ENCODE measurements around the gene ASTN2.
"Not testable (repeated sequence)": the region's sequence is repeated elsewhere in the genome, so short reads cannot be mapped to it uniquely, and the experiment has no call there.

ASTN2 gene

DNA sequence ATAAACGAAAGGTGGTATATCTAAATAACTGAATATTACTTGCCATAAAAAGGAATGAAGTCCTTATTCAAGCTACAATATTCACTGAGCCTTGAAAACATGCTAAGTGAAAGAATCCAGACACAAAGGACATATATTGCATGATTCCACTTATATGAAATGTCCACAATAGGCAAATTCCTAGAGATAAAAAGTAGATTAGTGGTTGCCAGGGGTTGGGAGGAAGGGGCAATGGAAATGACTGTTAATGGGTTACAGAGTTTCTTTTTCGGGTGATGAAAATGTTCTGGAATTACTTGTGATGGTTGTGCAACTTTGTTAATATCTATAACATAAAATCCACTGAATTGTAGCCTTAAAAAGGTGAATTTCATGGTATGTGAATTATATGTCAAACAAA lies 954.8 kb downstream of the ASTN2 start:
- Histone ChIP-seq H3K9ac (ENCODE audit: low read length) (no peak overlapping the region), H3K4me1 (ENCODE audit: control insufficient read depth, insufficient read depth, low read length) (peaks cover 7% of the 10 kb centered on the region; the same call in 1 of the 2 replicates), H3K27ac (ENCODE audit: low read depth, low read length) (no peak overlapping the region), H3K36me3 (ENCODE audit: control insufficient read depth, insufficient read depth, low read length) (no peaks in the 10 kb centered on the region), H3K27me3 (ENCODE audit: control insufficient read depth, insufficient read depth, low read length) (no peaks in the 10 kb centered on the region), H3K4me3 (ENCODE audit: low read depth, low read length) (no peak overlapping the region), H3K9me3 (ENCODE audit: control insufficient read depth, insufficient read depth, low read depth, low read length) (peaks cover 10% of the 10 kb centered on the region)

DNA sequence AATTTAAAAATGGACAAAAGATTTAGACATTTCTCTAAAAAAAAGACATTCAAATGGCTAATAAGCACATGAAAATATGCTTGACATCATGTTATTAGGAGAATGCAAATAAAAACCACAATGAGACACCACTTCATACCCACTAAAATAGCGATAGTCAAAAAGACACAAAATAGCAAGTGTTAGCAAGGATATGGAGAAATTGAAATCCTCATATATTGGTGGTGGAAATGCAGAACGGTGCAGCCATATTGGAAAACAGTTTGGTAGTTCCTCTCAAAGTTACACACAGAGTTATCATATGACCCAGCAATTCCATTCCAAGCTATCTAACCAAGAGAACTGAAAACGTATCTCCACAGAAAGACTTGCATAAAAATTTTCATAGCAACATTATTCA lies 955.3 kb downstream of the ASTN2 start:
- Histone ChIP-seq H3K27ac (ENCODE audit: low read depth, low read length) (no peak overlapping the region), H3K36me3 (ENCODE audit: control insufficient read depth, insufficient read depth, low read length) (no peaks in the 10 kb centered on the region), H3K4me3 (ENCODE audit: low read depth, low read length) (no peak overlapping the region), H3K27me3 (ENCODE audit: control insufficient read depth, insufficient read depth, low read length) (no peaks in the 10 kb centered on the region), H3K4me1 (ENCODE audit: control insufficient read depth, insufficient read depth, low read length) (peaks cover 4% of the 10 kb centered on the region; the same call in 1 of the 2 replicates), H3K9ac (ENCODE audit: low read length) (no peak overlapping the region), H3K9me3 (ENCODE audit: control insufficient read depth, insufficient read depth, low read depth, low read length) (peaks cover 10% of the 10 kb centered on the region)

DNA sequence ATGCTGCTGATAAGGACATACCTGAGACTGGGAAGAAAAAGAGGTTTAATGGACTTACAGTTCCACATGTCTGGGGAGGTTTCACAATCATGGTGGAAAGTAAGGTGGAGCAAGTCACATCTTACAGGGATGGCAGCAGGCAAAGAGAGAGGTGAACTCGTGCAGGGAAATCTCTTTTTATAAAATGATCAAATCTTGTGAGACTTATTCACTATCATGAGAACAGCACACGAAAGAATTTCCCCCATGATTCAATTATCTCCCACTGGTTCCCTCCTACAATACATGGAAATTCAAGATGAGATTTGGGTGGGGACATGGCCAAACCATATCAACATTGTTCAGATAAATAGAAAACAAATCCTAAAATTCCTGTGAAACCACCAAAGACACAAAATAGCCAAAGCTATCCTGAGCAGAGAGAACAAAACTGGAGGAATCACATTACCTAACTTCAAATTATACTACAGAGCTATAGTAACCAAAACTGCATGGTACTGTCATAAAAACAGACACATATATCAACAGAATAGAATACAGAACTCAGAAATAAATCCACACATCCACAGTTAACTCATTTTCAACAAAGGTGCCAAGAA lies 958.3 kb downstream of the ASTN2 start:
- no peaks in the 10 kb centered on the region for H3K27me3 ChIP-seq (ENCODE audit: control insufficient read depth, insufficient read depth, low read length)
- H3K4me1 ChIP-seq (ENCODE audit: control insufficient read depth, insufficient read depth, low read length), result peaks cover 4% of the 10 kb centered on the region; the same call in 1 of the 2 replicates
- no peak overlapping the region for H3K4me3 ChIP-seq (ENCODE audit: low read depth, low read length)
- peaks cover 10% of the 10 kb centered on the region for H3K9me3 ChIP-seq (ENCODE audit: control insufficient read depth, insufficient read depth, low read depth, low read length)
- H3K36me3 ChIP-seq (ENCODE audit: control insufficient read depth, insufficient read depth, low read length), result no peaks in the 10 kb centered on the region
- no peak overlapping the region for H3K27ac ChIP-seq (ENCODE audit: low read depth, low read length)
- no peak overlapping the region for H3K9ac ChIP-seq (ENCODE audit: low read length)

DNA sequence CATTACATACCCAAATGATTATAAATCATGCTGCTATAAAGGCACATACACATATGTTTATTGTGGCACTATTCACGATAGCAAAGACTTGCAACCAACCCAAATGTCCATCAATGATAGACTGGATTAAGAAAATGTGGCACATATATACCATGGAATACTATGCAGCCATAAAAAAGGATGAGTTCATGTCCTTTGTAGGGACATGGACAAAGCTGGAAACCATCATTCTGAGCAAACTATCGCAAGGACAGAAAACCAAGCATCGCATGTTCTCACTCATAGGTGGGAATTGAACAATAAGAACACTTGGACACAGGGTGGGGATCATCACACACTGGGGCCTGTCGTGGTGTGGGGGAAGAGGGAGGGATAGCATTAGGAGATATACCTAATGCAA lies 960.3 kb downstream of the ASTN2 start:
- not testable (repeated sequence) for H3K27ac ChIP-seq (ENCODE audit: low read depth, low read length); H3K4me3 ChIP-seq (ENCODE audit: low read depth, low read length); H3K36me3 ChIP-seq (ENCODE audit: control insufficient read depth, insufficient read depth, low read length); H3K27me3 ChIP-seq (ENCODE audit: control insufficient read depth, insufficient read depth, low read length); H3K9ac ChIP-seq (ENCODE audit: low read length); H3K4me1 ChIP-seq (ENCODE audit: control insufficient read depth, insufficient read depth, low read length)
- H3K9me3 ChIP-seq (ENCODE audit: control insufficient read depth, insufficient read depth, low read depth, low read length), result peaks cover 10% of the 10 kb centered on the region

GRCh38 chr9:116453785-116454184 lies 961.1 kb downstream of the ASTN2 start:
- no peaks in the 10 kb centered on the region for H3K36me3 ChIP-seq (ENCODE audit: control insufficient read depth, insufficient read depth, low read length)
- no peak overlapping the region for H3K4me3 ChIP-seq (ENCODE audit: low read depth, low read length)
- no peaks in the 10 kb centered on the region for H3K27me3 ChIP-seq (ENCODE audit: control insufficient read depth, insufficient read depth, low read length)
- no peak overlapping the region for H3K9ac ChIP-seq (ENCODE audit: low read length)
- no peak overlapping the region for H3K27ac ChIP-seq (ENCODE audit: low read depth, low read length)
- H3K9me3 ChIP-seq (ENCODE audit: control insufficient read depth, insufficient read depth, low read depth, low read length), result peaks cover 10% of the 10 kb centered on the region
- peaks cover 9% of the 10 kb centered on the region; the same call in 1 of the 2 replicates for H3K4me1 ChIP-seq (ENCODE audit: control insufficient read depth, insufficient read depth, low read length)

DNA sequence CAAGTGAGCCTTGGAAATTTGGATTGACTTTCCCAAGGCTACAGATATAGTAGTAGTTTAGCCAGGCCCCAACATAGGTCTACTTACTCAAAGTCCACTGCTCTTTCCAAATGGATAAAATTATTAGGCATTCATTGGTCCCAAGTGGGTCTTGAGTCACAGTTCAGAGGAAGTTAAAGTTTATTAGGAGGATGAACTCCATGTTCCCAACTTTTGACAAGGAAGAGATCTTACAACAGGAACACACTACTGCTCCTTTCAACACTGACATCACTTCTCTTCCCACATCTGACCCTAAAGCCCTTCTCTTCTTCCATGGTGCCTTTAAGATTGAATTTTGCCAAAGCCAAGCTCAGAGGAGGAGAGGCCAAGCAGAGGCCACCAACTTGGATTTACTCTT lies 962.2 kb downstream of the ASTN2 start:
- peaks cover 9% of the 10 kb centered on the region; the same call in 1 of the 2 replicates for H3K4me1 ChIP-seq (ENCODE audit: control insufficient read depth, insufficient read depth, low read length)
- no peaks in the 10 kb centered on the region for H3K36me3 ChIP-seq (ENCODE audit: control insufficient read depth, insufficient read depth, low read length)
- H3K4me3 ChIP-seq (ENCODE audit: low read depth, low read length), result no peak overlapping the region
- H3K27me3 ChIP-seq (ENCODE audit: control insufficient read depth, insufficient read depth, low read length), result no peaks in the 10 kb centered on the region
- no peak overlapping the region for H3K27ac ChIP-seq (ENCODE audit: low read depth, low read length)
- H3K9me3 ChIP-seq (ENCODE audit: control insufficient read depth, insufficient read depth, low read depth, low read length), result peaks cover 10% of the 10 kb centered on the region
- H3K9ac ChIP-seq (ENCODE audit: low read length), result no peak overlapping the region

DNA sequence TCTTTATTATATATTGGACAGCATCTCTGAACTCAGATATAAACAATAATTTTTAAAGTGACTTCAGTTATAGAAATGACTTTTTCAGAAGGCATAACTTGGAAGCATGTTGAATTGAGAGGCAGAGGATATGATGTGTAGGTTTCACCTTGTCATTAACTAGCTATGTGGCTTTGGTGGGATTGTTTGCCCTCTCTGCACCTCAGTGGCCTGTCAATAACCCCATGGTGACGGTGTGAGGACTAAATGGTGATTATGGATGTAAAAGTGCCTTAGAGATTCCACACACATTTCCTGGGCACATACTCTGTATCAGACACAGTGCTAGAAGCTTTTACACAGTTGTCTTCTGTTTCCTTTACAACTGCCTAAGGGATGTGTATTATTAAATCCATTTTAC lies 962.6 kb downstream of the ASTN2 start:
- Histone ChIP-seq H3K4me3 (ENCODE audit: low read depth, low read length) (no peak overlapping the region), H3K9ac (ENCODE audit: low read length) (no peak overlapping the region), H3K9me3 (ENCODE audit: control insufficient read depth, insufficient read depth, low read depth, low read length) (peaks cover 10% of the 10 kb centered on the region), H3K27me3 (ENCODE audit: control insufficient read depth, insufficient read depth, low read length) (no peaks in the 10 kb centered on the region), H3K27ac (ENCODE audit: low read depth, low read length) (no peak overlapping the region), H3K36me3 (ENCODE audit: control insufficient read depth, insufficient read depth, low read length) (no peaks in the 10 kb centered on the region), H3K4me1 (ENCODE audit: control insufficient read depth, insufficient read depth, low read length) (peaks cover 9% of the 10 kb centered on the region; the same call in 1 of the 2 replicates)

DNA sequence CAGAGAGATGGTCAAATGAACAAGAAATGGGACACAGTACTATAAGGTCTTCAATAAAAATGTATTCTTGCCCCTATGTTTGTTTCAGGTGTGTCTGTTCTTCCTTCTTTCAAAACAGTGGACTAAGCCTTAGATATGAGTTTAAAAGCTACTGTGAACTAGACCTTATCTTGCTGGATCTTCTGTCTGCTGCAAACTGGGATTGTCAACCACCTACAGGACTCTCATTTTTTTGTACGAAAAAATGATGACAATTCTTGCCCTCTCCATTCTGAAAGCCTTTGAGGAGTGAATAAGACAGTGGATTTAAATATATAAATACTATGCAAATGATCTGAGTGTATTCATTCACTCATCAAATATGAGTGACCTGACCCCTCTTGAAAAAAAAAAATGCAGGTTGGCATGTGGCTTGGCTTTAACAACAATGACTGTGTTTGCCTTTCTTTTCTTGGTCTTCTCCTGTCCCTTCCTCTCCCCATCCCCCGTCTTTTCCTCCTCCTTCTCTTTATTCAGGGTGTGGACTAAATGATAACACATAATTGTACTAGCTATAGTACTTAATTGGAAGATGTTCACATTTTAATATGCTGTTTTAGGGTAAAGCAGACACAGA lies 963.2 kb downstream of the ASTN2 start:
- Histone ChIP-seq H3K9ac (ENCODE audit: low read length) (no peak overlapping the region), H3K9me3 (ENCODE audit: control insufficient read depth, insufficient read depth, low read depth, low read length) (peaks cover 6% of the 10 kb centered on the region), H3K27me3 (ENCODE audit: control insufficient read depth, insufficient read depth, low read length) (no peaks in the 10 kb centered on the region), H3K4me1 (ENCODE audit: control insufficient read depth, insufficient read depth, low read length) (peaks cover 9% of the 10 kb centered on the region; the same call in 1 of the 2 replicates), H3K36me3 (ENCODE audit: control insufficient read depth, insufficient read depth, low read length) (no peaks in the 10 kb centered on the region), H3K27ac (ENCODE audit: low read depth, low read length) (no peak overlapping the region), H3K4me3 (ENCODE audit: low read depth, low read length) (no peak overlapping the region)

DNA sequence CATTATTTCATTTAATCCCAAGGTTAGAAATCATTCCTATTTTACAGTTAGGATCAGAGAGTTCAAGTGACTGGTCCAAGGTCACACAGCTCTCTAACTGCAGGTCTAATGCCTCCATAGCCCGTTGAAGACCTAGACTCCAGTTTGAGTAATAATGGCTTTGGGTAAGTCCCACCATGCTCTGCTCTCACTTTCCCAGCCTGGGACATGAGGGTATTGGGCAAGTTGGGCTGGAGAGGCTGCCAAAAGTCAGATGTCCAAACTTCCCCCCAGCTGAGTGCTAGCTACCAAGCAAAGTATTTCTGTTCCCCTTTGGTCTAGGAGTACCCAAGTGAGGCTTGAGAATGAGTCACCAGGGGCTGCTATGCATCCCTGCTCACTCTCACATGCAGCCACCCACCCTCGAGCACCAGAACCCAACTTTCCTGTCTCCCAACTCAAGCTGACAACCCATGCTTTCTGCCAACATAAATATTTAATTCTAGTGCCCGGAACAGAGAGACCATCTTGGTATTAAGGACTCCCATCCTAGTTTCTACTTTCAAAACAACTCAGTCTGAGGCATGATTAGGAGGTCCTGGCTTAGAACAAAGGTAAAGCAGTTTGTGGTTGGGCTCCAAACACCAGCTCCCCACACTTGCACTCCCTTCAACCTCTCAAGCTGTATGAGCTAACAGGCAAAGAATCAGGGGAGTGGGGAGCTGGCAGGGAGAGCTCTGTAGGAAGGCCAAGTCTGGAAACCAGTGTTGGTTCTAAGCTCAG lies 964.3 kb downstream of the ASTN2 start:
- H3K4me1 ChIP-seq (ENCODE audit: control insufficient read depth, insufficient read depth, low read length), result peaks cover 9% of the 10 kb centered on the region; the same call in 1 of the 2 replicates
- H3K9ac ChIP-seq (ENCODE audit: low read length), result no peak overlapping the region
- H3K9me3 ChIP-seq (ENCODE audit: control insufficient read depth, insufficient read depth, low read depth, low read length), result no peaks in the 10 kb centered on the region
- H3K36me3 ChIP-seq (ENCODE audit: control insufficient read depth, insufficient read depth, low read length), result no peaks in the 10 kb centered on the region
- no peak overlapping the region for H3K4me3 ChIP-seq (ENCODE audit: low read depth, low read length)
- no peak overlapping the region for H3K27ac ChIP-seq (ENCODE audit: low read depth, low read length)
- no peaks in the 10 kb centered on the region for H3K27me3 ChIP-seq (ENCODE audit: control insufficient read depth, insufficient read depth, low read length)

GRCh38 chr9:116449949-116450348 lies 964.9 kb downstream of the ASTN2 start:
- H3K9ac ChIP-seq (ENCODE audit: low read length), result no peak overlapping the region
- H3K4me1 ChIP-seq (ENCODE audit: control insufficient read depth, insufficient read depth, low read length), result peaks cover 9% of the 10 kb centered on the region; the same call in 1 of the 2 replicates
- no peaks in the 10 kb centered on the region for H3K27me3 ChIP-seq (ENCODE audit: control insufficient read depth, insufficient read depth, low read length)
- no peak overlapping the region for H3K4me3 ChIP-seq (ENCODE audit: low read depth, low read length)
- no peak overlapping the region for H3K27ac ChIP-seq (ENCODE audit: low read depth, low read length)
- no peaks in the 10 kb centered on the region for H3K9me3 ChIP-seq (ENCODE audit: control insufficient read depth, insufficient read depth, low read depth, low read length)
- no peaks in the 10 kb centered on the region for H3K36me3 ChIP-seq (ENCODE audit: control insufficient read depth, insufficient read depth, low read length)

DNA sequence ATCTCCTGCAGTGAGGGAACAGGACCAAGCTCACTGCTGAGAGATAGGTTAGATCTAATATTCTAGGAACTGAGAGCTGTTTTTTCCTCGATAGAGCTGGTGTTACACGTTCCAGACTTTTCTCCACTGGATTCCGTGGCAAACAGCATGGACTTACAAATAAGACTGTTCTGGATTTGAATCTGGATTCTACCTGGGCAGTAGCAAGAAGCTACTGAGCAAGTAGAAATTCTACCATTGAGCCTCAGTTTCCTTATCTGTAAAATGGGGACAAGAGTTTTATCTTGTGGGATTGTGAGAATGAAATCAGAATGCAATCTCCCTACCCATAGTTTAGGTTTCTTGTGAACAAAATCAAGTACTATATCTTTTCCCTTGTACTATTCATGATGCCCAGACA lies 966.4 kb downstream of the ASTN2 start:
- peaks cover 9% of the 10 kb centered on the region; the same call in 1 of the 2 replicates for H3K4me1 ChIP-seq (ENCODE audit: control insufficient read depth, insufficient read depth, low read length)
- H3K4me3 ChIP-seq (ENCODE audit: low read depth, low read length), result no peak overlapping the region

More for the DNA sequence above, 966.4 kb downstream of the ASTN2 start:
- no peaks in the 10 kb centered on the region for H3K9me3 ChIP-seq (ENCODE audit: control insufficient read depth, insufficient read depth, low read depth, low read length)
- H3K9ac ChIP-seq (ENCODE audit: low read length), result no peak overlapping the region
- H3K27ac ChIP-seq (ENCODE audit: low read depth, low read length), result no peak overlapping the region
- no peaks in the 10 kb centered on the region for H3K27me3 ChIP-seq (ENCODE audit: control insufficient read depth, insufficient read depth, low read length)
- no peaks in the 10 kb centered on the region for H3K36me3 ChIP-seq (ENCODE audit: control insufficient read depth, insufficient read depth, low read length)

Data from HUES6 (cell line).